Liver (tissue), 9 donors: ENCODE measurements around the gene TPM4. TPM values are rescaled to one million over a fixed set of nuclear protein-coding genes. Genes with fewer than 3 reads are reported as not detected.

Source experiments
- DNase-seq: peaks from one replicate; pipeline ENCODE4 v3.0.0-alpha.2; 2017; ENCODE audit warnings: low spot score
- H3K27ac ChIP-seq, 2 donors: one replicate each; pipeline ENCODE4 v1.7.0; 2013; ENCODE audit warnings: inconsistent platforms in 2 of 2, low read length in 2 of 2, control low read depth in 1 of 2, low read depth in 1 of 2, mild to moderate bottlenecking in 1 of 2
- H3K27me3 ChIP-seq, 4 donors: one replicate each; pipeline versions ENCODE4 v1.6.1 to v1.7.0; 2013; ENCODE audit warnings: low read length in 3 of 4, inconsistent platforms in 1 of 4, mild to moderate bottlenecking in 1 of 4, moderate library complexity in 1 of 4; ENCODE audit not compliant: control insufficient read depth in 4 of 4, insufficient read depth in 4 of 4
- H3K36me3 ChIP-seq, 4 donors: one replicate each; pipeline versions ENCODE4 v1.6.1 to v1.7.0; 2013; ENCODE audit warnings: low read length in 3 of 4, mild to moderate bottlenecking in 3 of 4, low read depth in 1 of 4, moderate library complexity in 1 of 4; ENCODE audit not compliant: control insufficient read depth in 4 of 4, insufficient read depth in 3 of 4
- H3K4me1 ChIP-seq, 4 donors: one replicate each; pipeline versions ENCODE4 v1.6.1 to v1.7.0; 2013; ENCODE audit warnings: low read length in 3 of 4, mild to moderate bottlenecking in 3 of 4, moderate library complexity in 1 of 4; ENCODE audit not compliant: control insufficient read depth in 4 of 4, insufficient read depth in 4 of 4
- H3K4me3 ChIP-seq, 3 donors: one replicate each; pipeline versions ENCODE4 v1.6.1 to v1.7.0; 2013; ENCODE audit warnings: low read length in 3 of 3, control low read depth in 1 of 3, low read depth in 1 of 3, mild to moderate bottlenecking in 1 of 3
- H3K9ac ChIP-seq, 2 donors: one replicate each; pipeline ENCODE4 v1.7.0; 2013; ENCODE audit warnings: low read length in 2 of 2, mild to moderate bottlenecking in 2 of 2, moderate library complexity in 2 of 2, control low read depth in 1 of 2, low read depth in 1 of 2
- H3K9me3 ChIP-seq, 4 donors: one replicate each; pipeline versions ENCODE4 v1.6.1 to v1.7.0; 2013; ENCODE audit warnings: low read length in 3 of 4; ENCODE audit not compliant: control insufficient read depth in 4 of 4
- FOXA1 ChIP-seq: IDR thresholded peaks from 2 replicates; pipeline ENCODE4 v1.6.1; 2016; ENCODE audit warnings: antibody characterized with exemption
- FOXA2 ChIP-seq: IDR thresholded peaks from 2 replicates; pipeline ENCODE4 v1.6.1; 2016; ENCODE audit warnings: antibody characterized with exemption
- GABPA ChIP-seq, 2 donors: IDR thresholded peaks in 1 of 2; conservative IDR thresholded peaks in 1 of 2; 2 replicates each; pipeline ENCODE4 v1.6.1; 2016; ENCODE audit warnings: antibody characterized with exemption in 2 of 2, mild to moderate bottlenecking in 1 of 2, moderate library complexity in 1 of 2
- HNF4A ChIP-seq, 2 donors: conservative IDR thresholded peaks; 2 replicates each; pipeline ENCODE4 v1.6.1; 2016; ENCODE audit warnings: antibody characterized with exemption in 2 of 2, mild to moderate bottlenecking in 2 of 2
- HNF4G ChIP-seq: IDR thresholded peaks from 2 replicates; pipeline ENCODE4 v1.6.1; 2016; ENCODE audit warnings: antibody characterized with exemption
- JUND ChIP-seq, 2 donors: IDR thresholded peaks; 2 replicates each; pipeline ENCODE4 v1.6.1; 2016; ENCODE audit warnings: antibody characterized with exemption in 2 of 2
- NR2F2 ChIP-seq: IDR thresholded peaks from 2 replicates; pipeline ENCODE4 v1.6.1; 2016; ENCODE audit warnings: antibody characterized with exemption
- RAD21 ChIP-seq, 2 donors: IDR thresholded peaks; 2 replicates each; pipeline ENCODE4 v1.6.1; 2016; ENCODE audit warnings: antibody characterized with exemption in 2 of 2, mild to moderate bottlenecking in 2 of 2
- RXRA ChIP-seq, 2 donors: IDR thresholded peaks; 2 replicates each; pipeline ENCODE4 v1.6.1; 2017 to 2018; ENCODE audit warnings: antibody characterized with exemption in 2 of 2, mild to moderate bottlenecking in 1 of 2
- SP1 ChIP-seq: IDR thresholded peaks from 2 replicates; pipeline ENCODE4 v1.6.1; 2018; ENCODE audit warnings: antibody characterized with exemption, mild to moderate bottlenecking
- TAF1 ChIP-seq: conservative IDR thresholded peaks from 2 replicates; pipeline ENCODE4 v1.6.1; 2016; ENCODE audit warnings: antibody characterized with exemption, mild to moderate bottlenecking
- YY1 ChIP-seq: IDR thresholded peaks from 2 replicates; pipeline ENCODE4 v1.6.1; 2016; ENCODE audit warnings: antibody characterized with exemption, mild to moderate bottlenecking
- WGBS: extraction: QIAGEN DNeasy Blood & Tissue Kit; methylation state at CpG from one replicate; pipeline ENCODE4 v1.1.7; 2013; 5-methylcytosine and 5-hydroxymethylcytosine counted together
- polyA plus RNA-seq, 2 donors: library from polyadenylated mRNA; stranded (reverse) in 1 of 2; unstranded in 1 of 2; fragments of 200-250 nt in 1 of 2; fragments of >200 nt in 1 of 2; fragmentation: Nextera tagmentation in 1 of 2; extraction: Ambion mirVana in 1 of 2; gene quantifications; one replicate each; pipeline versions ENCODE4 v1.2.1 to v1.2.3, GENCODE V29; 2013 to 2015
- total RNA-seq, 2 donors: library from RNA; depleted of rRNA; stranded (reverse); fragments of >200 nt; gene quantifications; one replicate each; pipeline ENCODE4 v1.2.3, GENCODE V29; 2014
- TF ChIP-seq, protein P1 (sequence below): IDR thresholded peaks from 2 replicates; pipeline ENCODE4 v1.6.1; 2016; ENCODE audit warnings: antibody characterized with exemption, mild to moderate bottlenecking
- TF ChIP-seq, protein P2 (sequence below): IDR thresholded peaks from 2 replicates; pipeline ENCODE4 v1.6.1; 2016; ENCODE audit warnings: antibody characterized with exemption
- TF ChIP-seq, protein P3 (sequence below): IDR thresholded peaks from 2 replicates; pipeline ENCODE4 v1.6.1; 2016; ENCODE audit warnings: antibody characterized with exemption
- donor health status: healthy.
- donor health status: healthy.
- donor health status: healthy.
- donor health status: healthy.
- donor health status: healthy.

The TPM4 gene
- total and polyA plus RNA-seq, 4 donors = 19.8 to 59.9 (median 43.4) TPM

DNA sequence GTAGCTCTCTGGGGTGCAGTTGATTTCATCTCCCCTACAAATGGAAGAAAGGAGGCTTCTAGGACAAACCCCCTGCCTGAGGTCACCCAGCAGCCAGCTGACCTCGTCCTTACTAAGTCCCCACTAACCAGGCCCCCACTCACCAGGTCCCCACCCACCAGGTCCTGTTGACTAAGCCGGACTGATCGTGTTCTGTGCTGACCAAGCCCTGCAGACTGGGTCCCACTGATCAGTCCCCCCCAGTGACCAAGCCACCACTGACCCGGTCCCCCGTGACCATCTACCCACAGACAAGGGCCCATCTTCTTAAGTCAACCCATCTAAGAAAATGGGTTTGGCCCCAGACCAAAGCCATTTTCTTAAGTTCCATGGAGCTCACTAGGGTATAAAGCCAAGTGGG is 36.8 kb upstream of the TPM4 start:
- Histone ChIP-seq H3K4me3 (no peak overlapping the region), H3K9me3 (no peaks in the 10 kb centered on the region), H3K36me3 (no peaks in the 10 kb centered on the region), H3K4me1 (peaks cover 0 to 7% (median 3%) of the 10 kb centered on the region in 4 donors), H3K27me3 (no peaks in the 10 kb centered on the region), H3K9ac (no peak overlapping the region), H3K27ac (no peak overlapping the region)
- TF ChIP-seq, protein P1, sequence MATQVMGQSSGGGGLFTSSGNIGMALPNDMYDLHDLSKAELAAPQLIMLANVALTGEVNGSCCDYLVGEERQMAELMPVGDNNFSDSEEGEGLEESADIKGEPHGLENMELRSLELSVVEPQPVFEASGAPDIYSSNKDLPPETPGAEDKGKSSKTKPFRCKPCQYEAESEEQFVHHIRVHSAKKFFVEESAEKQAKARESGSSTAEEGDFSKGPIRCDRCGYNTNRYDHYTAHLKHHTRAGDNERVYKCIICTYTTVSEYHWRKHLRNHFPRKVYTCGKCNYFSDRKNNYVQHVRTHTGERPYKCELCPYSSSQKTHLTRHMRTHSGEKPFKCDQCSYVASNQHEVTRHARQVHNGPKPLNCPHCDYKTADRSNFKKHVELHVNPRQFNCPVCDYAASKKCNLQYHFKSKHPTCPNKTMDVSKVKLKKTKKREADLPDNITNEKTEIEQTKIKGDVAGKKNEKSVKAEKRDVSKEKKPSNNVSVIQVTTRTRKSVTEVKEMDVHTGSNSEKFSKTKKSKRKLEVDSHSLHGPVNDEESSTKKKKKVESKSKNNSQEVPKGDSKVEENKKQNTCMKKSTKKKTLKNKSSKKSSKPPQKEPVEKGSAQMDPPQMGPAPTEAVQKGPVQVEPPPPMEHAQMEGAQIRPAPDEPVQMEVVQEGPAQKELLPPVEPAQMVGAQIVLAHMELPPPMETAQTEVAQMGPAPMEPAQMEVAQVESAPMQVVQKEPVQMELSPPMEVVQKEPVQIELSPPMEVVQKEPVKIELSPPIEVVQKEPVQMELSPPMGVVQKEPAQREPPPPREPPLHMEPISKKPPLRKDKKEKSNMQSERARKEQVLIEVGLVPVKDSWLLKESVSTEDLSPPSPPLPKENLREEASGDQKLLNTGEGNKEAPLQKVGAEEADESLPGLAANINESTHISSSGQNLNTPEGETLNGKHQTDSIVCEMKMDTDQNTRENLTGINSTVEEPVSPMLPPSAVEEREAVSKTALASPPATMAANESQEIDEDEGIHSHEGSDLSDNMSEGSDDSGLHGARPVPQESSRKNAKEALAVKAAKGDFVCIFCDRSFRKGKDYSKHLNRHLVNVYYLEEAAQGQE = no peak
- TF ChIP-seq RAD21 (IDR thresholded peaks at IDR 0.05) (no peak), NR2F2 (no peak), HNF4G (no peak), HNF4A (conservative IDR thresholded peaks at IDR 0.05) (no peak), GABPA (IDR thresholded peaks at IDR 0.05 in 1 of 2, conservative IDR thresholded peaks at IDR 0.05 in 1 of 2) (no peak), SP1 (no peak), RXRA (IDR thresholded peaks at IDR 0.05) (no peak)
- TF ChIP-seq, protein P2, sequence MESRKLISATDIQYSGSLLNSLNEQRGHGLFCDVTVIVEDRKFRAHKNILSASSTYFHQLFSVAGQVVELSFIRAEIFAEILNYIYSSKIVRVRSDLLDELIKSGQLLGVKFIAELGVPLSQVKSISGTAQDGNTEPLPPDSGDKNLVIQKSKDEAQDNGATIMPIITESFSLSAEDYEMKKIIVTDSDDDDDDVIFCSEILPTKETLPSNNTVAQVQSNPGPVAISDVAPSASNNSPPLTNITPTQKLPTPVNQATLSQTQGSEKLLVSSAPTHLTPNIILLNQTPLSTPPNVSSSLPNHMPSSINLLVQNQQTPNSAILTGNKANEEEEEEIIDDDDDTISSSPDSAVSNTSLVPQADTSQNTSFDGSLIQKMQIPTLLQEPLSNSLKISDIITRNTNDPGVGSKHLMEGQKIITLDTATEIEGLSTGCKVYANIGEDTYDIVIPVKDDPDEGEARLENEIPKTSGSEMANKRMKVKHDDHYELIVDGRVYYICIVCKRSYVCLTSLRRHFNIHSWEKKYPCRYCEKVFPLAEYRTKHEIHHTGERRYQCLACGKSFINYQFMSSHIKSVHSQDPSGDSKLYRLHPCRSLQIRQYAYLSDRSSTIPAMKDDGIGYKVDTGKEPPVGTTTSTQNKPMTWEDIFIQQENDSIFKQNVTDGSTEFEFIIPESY = no peak
- DNase-seq = no peak
- WGBS = 95% methylated on average over 5 of the region's 5 CpGs

DNA sequence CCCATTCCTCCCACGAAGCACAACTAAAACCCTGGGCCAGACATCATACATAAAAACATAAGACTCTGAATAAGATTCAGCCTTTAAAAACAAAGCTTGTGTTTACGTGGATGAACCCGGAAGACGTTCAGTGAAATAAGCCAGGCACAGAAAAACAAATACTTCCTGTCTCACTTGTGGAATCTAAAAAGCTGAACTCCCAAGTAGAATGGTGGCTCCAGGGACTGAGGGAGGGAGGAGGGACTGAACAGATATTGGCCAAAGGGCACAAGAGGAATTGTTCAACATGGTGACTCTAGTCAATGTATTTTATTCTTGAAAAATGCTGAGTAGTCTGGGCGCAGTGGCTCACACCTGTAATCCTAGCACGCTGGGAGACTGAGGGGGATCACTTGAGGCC is 35.7 kb upstream of the TPM4 start:
- H3K4me1 ChIP-seq = peaks cover 0 to 11% (median 5%) of the 10 kb centered on the region in 4 donors
- no peak overlapping the region for H3K4me3 ChIP-seq
- no peaks in the 10 kb centered on the region for H3K9me3 ChIP-seq
- DNase-seq = peak; percentile 32
- 71% methylated on average over 6 of the region's 6 CpGs for WGBS
- no peak overlapping the region for H3K27ac ChIP-seq
- TF ChIP-seq SP1 = peak; percentile 57
- TF ChIP-seq HNF4A (conservative IDR thresholded peaks at IDR 0.05) = peak in 1 of 2 donors; percentile 34
- TF ChIP-seq FOXA1 = no peak
- TF ChIP-seq NR2F2 = no peak
- TF ChIP-seq RXRA (IDR thresholded peaks at IDR 0.05) = peak in 1 of 2 donors; percentile 30
- no peak for TF ChIP-seq YY1
- no peaks in the 10 kb centered on the region for H3K36me3 ChIP-seq
- H3K9ac ChIP-seq = no peak overlapping the region
- no peaks in the 10 kb centered on the region for H3K27me3 ChIP-seq

DNA sequence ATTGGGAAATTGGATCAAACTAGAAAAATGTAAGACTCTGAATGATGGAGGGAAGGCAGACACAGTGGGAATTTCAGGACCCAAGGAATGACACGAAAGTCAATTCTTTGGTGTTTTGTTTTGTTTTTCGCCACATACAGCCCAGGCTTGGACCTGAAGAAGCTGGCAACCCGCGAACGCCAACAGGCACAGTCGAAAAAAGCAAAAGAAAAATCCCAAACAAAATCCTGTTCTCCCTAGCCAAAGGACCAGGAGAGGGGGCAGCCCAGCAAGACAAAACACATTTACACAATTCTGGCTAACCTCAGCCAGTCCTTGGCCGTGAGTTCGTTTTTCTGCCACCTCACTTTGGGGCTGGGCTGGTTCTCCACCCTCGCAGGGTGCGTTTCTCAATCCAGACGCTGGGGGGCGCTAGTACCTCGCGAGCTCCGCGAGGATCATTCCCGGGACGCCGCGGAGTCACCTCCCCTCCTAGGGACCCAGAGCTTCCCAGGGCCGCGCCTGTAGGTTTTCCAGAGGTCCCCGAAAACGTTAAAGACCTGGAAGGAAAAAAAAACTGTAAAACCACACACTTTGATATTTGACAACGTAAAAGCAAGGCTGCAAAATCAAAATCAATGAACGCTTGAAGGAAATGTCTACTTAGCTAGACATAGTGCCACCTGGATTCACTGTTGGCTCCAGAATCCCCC is 34.9 kb upstream of the TPM4 start:
- no peak overlapping the region for H3K9ac ChIP-seq
- H3K27me3 ChIP-seq = no peaks in the 10 kb centered on the region
- H3K4me3 ChIP-seq = no peak overlapping the region
- H3K36me3 ChIP-seq = no peaks in the 10 kb centered on the region
- WGBS = 11% methylated on average over 26 of the region's 26 CpGs
- DNase-seq = peak; percentile 81
- peaks cover 0 to 11% (median 8%) of the 10 kb centered on the region in 4 donors for H3K4me1 ChIP-seq
- H3K27ac ChIP-seq = no peak overlapping the region
- no peaks in the 10 kb centered on the region for H3K9me3 ChIP-seq
- TF ChIP-seq GABPA (IDR thresholded peaks at IDR 0.05 in 1 of 2, conservative IDR thresholded peaks at IDR 0.05 in 1 of 2) (no peak), HNF4A (conservative IDR thresholded peaks at IDR 0.05) (peak; percentile 15 to 28), FOXA2 (no peak), RAD21 (IDR thresholded peaks at IDR 0.05) (peak; percentile 96 to 97), TAF1 (no peak), FOXA1 (no peak), JUND (IDR thresholded peaks at IDR 0.05) (no peak), RXRA (IDR thresholded peaks at IDR 0.05) (peak; percentile 58 to 70), YY1 (no peak)
- TF ChIP-seq, protein P1 = no peak
- TF ChIP-seq, protein P2 = no peak
- TF ChIP-seq, protein P3, sequence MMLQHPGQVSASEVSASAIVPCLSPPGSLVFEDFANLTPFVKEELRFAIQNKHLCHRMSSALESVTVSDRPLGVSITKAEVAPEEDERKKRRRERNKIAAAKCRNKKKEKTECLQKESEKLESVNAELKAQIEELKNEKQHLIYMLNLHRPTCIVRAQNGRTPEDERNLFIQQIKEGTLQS = no peak
